ENCODE measurements around the gene HYCC2. TPM values are rescaled to one million over a fixed set of nuclear protein-coding genes. Genes with fewer than 3 reads are reported as not detected.
"Not testable (repeated sequence)": the region's sequence is repeated elsewhere in the genome, so short reads cannot be mapped to it uniquely, and the experiment has no call there.

Gene HYCC2
- total RNA-seq (10 to 100 TPM; 26.8 to 27.9 TPM), polyA plus RNA-seq (ENCODE audit: insufficient read depth, low read depth, low replicate concordance) (10.7 TPM)
- long read RNA-seq, donor 1, full-length matches to known transcripts, result 1 of 625 reads
- long read RNA-seq, donor 1, partial matches to known transcripts, result 624 of 625 reads
- long read RNA-seq, donor 1, other reads (novel, unspliced or antisense), result 0 of 625 reads
- long read RNA-seq, donor 2, partial matches to known transcripts, result 206 of 341 reads
- long read RNA-seq, donor 2, other reads (novel, unspliced or antisense), result 135 of 341 reads

- peak; percentile 95 for DNase-seq
- H3K27me3 ChIP-seq, result no peaks in the 10 kb centered on the region
- H3K36me3 ChIP-seq (ENCODE audit: low read depth, missing control alignments), result no peaks in the 10 kb centered on the region
- TF ChIP-seq POLR2A (IDR thresholded peaks at IDR 0.05), result peak; percentile 3
- peak in 2 of 3 experiments; percentile 32 to 38 for TF ChIP-seq CTCF (IDR thresholded peaks at IDR 0.05)
- peaks cover 13% of the 10 kb centered on the region for H3K4me1 ChIP-seq
- WGBS, 2 donors, result 0 to 1% methylated on average over 34 of the region's 34 CpGs
- peak within 1 kb of the TSS; percentile 80 to 92 for H3K27ac ChIP-seq
- H3K4me3 ChIP-seq, result peak within 1 kb of the TSS; percentile 88 to 95
- intact Hi-C loops (cut with DNase I; ENCODE audit: low total_unique reads), result no loop called here
- no peaks in the 10 kb centered on the region for H3K9me3 ChIP-seq
These were observed at the start of gene HYCC2, which contains the start of gene NDUFB3 for GRCh38 chr2:201071479-201072200. HYCC2 (minus strand) TSS chr2:201071671; CDS start chr2:201024009, 47,662 bp downstream. NDUFB3 (plus strand) TSS chr2:201072001; CDS start chr2:201078883, 6,882 bp downstream.

- DNase-seq, result no peak
- H3K4me1 ChIP-seq, result peaks cover 50% of the 10 kb centered on the region
- no peak for TF ChIP-seq CTCF (IDR thresholded peaks at IDR 0.05)
- TF ChIP-seq POLR2A (IDR thresholded peaks at IDR 0.05), result no peak
These were observed 47.7 kb upstream of the HYCC2 start for GRCh38 chr2:201118961-201119854.

GRCh38 chr2:201118121-201118960, 46.9 kb upstream of the HYCC2 start:
- 0 to 1% methylated on average over 25 to 47 of the region's 48 CpGs for WGBS, 2 donors
- Histone ChIP-seq H3K9me3 (no peaks in the 10 kb centered on the region), H3K4me3 (peak overlapping the region; percentile 91 to 99), H3K4me1 (peaks cover 41% of the 10 kb centered on the region), H3K27me3 (no peaks in the 10 kb centered on the region), H3K36me3 (ENCODE audit: low read depth, missing control alignments) (no peaks in the 10 kb centered on the region), H3K27ac (peak overlapping the region; percentile 97 to 100)
- intact Hi-C loops (cut with DNase I; ENCODE audit: low total_unique reads), result loop anchor here (5.0 kb wide), 1 partner anchor 39 kb away; no protein-coding TSS in a partner anchor
- DNase-seq, result peak; percentile 95
- TF ChIP-seq POLR2A (IDR thresholded peaks at IDR 0.05) (no peak), CTCF (IDR thresholded peaks at IDR 0.05) (peak; percentile 23 to 52 (median 40))

More at GRCh38 chr2:201118961-201119854, 47.7 kb upstream of the HYCC2 start:
- Histone ChIP-seq H3K27ac (peak overlapping the region; percentile 97 to 100), H3K4me3 (peak overlapping the region; percentile 91 to 99), H3K27me3 (no peaks in the 10 kb centered on the region), H3K36me3 (ENCODE audit: low read depth, missing control alignments) (no peaks in the 10 kb centered on the region), H3K9me3 (no peaks in the 10 kb centered on the region)
- intact Hi-C loops (cut with DNase I; ENCODE audit: low total_unique reads), result loop anchor here (5.0 kb wide), 1 partner anchor 38 kb away; no protein-coding TSS in a partner anchor
- 11 to 13% methylated on average over 9 to 12 of the region's 12 CpGs for WGBS, 2 donors

- Histone ChIP-seq H3K4me3 (peak overlapping the region; percentile 91 to 99), H3K27ac (peak overlapping the region; percentile 97 to 100), H3K4me1 (peaks cover 35% of the 10 kb centered on the region)
- not testable (repeated sequence) for H3K9me3 ChIP-seq; H3K27me3 ChIP-seq; DNase-seq; H3K36me3 ChIP-seq (ENCODE audit: low read depth, missing control alignments)
- 2 to 7% methylated on average over 13 of the region's 13 CpGs for WGBS, 2 donors
- intact Hi-C loops (cut with DNase I; ENCODE audit: low total_unique reads), result loop anchor here (5.0 kb wide), 1 partner anchor 40 kb away; no protein-coding TSS in a partner anchor
These were observed 46.2 kb upstream of the HYCC2 start for GRCh38 chr2:201117735-201118094.
